Glomerular visceral epithelial cell (primary cell): Measurements from ENCODE around the gene GPA33.
A peak's percentile ranks its signal among the peaks of the same experiment; 100 is the strongest.
"Not testable (repeated sequence)": the region's sequence is repeated elsewhere in the genome, so short reads cannot be mapped to it uniquely, and the experiment has no call there.

Experiments
- DNase-seq: peaks from one replicate; pipeline ENCODE4 v3.0.0-alpha.2; 2016; ENCODE audit errors: extremely low spot score

GPA33 gene

DNA sequence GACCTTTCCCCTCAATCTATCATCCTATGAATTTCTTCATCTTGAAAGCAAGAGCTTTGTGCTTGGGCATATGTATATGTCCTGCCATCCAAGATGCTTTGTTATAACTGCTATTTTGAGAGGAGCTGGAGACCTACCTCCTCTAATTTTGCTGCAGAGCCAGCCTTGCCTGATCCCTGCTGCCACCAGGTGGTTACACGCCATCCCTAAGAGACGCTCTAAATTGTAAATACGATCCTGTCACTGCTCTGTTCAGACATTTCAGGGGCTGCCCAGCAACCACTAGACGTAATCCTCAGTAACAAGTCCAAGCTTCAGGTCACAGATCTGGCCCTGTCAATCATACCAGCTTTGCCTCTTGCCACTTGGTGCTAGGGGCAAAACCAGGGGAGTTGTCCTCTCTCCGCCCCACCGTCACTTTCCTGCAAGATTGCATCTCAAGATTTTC is 32.9 kb downstream of the GPA33 start:
- peak; percentile 78 for DNase-seq

DNA sequence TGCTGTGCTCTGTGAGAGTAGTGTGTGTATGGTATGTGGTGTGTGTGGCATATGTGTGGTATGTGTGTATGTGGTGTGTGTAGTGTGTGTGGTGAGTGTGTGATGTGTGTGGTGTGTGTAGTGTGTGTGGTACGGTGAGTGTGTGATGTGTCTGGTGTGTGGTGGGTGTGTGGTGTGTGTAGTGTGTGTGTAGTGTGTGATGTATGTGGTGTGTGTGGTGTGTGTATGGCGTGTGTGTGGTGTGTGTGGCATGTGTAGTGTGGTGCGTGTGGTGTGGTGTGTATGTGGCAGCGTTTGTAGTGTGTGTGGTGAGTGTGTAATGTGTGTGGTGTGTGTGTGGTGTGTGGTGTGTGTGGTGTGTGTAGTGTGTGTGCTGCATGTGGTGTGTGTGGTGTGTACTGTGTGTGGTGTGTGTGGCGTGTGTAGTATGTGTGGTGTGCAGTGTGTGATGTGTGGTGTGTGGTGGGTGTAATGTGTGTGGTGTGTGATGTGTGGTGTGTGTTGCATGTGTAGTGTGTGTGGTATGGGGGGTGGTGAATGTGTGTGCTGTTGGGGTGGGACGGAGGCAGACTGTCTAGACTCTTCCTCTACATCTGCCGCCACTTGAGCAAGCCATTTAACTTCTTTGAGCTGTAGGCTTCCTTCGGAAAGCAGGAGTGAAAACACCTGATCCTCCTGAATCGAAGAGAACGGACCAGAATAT is 33.5 kb downstream of the GPA33 start:
- no peak for DNase-seq

DNA sequence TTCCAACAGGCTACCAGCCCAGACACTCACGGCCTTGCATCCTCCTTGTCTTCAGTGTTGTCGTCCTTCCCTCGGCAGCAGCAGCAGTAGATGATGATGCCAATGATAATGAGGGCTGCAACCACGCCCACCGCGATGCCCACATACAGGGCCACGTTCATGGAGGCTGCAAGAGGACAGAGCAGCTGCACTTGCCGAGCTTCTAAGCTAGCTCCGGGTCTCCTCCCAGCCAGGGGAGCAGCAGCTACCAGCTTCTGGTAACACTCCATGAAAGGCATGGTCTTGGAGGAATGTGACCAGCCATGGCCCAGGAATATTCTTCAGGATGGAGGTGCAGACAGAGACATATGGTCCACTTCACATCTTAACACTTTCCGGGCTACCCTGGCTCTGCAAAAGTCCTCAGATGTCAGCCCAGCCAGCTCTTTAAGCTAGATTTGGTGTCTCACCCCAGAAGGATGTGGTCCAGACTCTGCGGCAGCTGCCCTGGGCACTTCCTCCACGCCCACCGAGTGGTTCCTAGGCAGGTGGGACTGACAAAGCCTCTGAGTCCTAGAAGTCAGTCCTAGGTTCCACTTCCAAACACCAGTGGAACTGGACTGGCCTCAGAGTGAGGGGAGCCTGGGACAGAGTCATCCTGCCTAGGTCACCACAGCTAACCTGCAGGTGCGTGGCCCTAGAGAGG is 35.1 kb downstream of the GPA33 start:
- DNase-seq: peak; percentile 67

DNA sequence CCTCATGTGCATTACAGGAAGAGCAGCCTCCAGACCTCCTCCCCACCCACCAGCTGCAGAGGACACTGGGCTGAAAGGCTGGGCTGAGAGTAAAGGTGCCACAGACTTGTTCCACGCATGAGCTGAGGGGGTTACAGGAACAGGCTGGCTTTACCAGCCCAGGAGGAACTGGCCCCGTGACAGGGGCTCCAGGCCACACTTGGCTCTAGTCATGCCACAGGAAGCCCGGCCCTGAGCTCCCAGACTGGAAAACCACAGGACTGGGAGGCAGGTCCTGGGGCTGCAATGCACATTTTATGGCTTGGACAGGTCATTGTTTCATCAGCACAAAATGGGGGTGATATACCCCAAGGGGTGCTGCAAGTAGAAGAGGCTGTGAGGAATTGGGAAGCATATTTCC is 35.6 kb downstream of the GPA33 start:
- DNase-seq: peak; percentile 75

DNA sequence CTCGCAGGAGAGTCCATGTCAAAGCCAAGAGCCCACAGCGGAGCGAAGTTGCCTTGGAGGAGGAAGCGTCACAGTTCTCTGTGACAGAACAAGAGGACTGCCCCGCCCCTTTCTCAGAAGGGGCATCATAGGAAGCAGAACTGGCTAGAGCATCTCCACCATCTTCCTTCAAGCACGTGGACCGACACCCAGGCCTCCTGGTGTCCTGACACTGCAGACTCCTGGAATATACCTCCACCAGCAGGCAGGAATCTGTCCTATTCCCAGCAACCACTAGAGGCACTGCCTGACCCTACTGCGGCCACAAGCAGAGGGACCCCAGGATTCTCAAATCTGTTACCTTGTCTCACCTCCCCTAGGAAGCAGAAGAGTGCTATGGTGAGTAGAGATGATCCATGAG is 37.8 kb downstream of the GPA33 start:
- DNase-seq: peak; percentile 17

DNA sequence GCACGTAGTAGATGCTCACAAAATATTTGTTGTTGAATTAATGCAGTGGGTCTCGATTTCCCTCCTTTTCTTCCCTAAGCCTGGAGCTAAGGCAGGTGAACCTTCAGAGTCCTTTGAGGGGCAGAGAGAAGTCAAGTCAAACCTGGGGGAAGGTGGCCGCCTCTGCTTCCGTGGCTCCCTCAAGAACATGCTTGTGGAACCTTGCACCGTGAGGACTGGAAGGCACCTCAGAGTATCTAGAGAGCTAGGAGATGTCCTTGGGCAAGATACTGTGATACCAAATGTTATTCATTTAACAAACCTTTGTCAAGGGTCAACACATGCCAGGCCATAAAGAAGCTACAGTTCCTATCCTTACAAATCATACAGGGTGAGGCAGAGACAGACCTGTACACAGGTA is 38.3 kb downstream of the GPA33 start:
- DNase-seq: no peak

DNA sequence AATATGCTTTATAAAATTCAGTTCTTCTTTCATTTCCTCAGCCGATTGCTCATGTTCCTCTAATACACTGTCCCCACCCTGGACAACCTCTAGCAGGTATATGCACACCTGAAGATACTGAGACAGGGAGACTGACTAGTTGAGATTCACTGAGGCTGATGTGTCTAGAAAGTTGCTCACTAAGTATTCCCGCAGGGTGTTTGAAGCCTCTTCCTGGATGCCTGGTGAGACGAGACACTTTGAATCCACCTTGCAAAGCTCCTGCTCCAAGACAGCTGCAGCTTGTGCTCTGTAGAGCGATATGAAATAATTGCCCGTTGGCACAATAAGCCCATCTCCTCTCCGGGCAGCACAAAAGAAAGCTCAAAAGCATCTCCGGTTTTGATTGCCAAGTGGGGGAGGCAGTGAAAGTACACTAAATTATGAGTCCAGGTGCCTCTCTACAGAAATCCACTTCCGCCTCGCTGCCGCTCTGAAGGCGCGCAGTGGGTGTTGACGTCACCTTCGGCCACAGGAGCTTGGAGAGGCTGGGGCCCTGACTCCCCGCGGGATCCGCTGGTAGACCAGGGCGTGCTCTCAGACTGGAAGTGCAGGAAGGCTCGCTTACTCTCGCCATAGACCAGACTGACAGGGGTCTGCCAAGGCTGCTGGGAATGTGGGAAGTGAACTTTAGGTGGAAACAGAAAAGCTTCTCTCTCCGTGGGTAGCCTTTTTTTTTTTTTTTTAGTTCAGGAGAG is 46.3 kb downstream of the GPA33 start:
- peak; percentile 87 for DNase-seq

DNA sequence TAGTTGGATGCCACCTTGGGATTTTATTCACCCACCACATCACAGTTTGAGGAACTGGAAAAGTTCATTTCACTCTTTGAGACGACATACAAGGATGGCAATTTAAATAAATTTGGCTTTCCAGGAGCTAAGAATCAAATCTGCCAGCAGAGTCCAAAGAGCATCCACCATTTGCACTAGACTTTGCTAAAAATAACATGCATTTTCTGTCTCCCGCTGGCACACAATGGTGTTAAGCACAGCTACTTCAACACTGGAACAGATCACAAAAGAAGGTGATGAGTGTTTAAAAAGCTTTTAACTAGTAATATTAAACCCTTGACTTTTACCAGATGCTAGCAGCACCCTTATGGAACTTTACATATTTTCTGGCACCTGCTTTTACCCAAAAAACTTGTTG is 56.5 kb downstream of the GPA33 start:
- no peak for DNase-seq

DNA sequence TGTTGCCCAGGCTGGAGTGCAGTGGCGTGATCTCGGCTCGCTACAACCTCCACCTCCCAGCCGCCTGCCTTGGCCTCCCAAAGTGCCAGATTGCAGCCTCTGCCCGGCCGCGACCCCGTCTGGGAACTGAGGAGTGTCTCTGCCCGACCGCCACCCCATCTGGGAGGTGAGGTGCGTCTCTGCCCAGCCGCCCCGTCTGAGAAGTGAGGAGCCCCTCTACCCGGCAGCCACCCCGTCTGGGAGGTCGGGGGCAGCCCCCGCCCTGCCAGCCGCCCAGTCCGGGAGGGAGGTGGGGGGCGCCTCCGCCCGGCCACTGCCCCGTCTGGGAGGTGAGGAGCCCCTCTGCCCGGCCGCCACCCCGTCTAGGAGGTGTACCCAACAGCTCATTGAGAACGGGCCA is 60.6 kb downstream of the GPA33 start:
- DNase-seq: not testable (repeated sequence)

DNA sequence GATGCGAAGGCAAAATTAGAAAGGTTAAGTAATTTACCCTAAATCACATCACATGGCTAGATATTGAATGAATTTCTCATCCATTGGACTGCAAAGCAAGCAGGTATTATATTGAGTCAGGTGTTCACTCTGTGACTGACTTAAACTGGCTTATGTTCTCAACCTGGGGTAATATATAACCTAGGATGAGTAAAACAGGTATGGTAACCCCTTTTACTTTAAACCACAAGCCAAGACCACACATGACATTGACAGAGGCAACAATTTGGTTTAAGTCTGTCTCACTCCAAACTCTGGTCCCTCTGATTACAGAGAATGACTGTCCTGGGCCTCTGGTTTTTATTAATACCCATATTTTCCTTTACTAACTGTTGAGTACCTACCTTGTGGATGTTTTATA is 67.8 kb downstream of the GPA33 start:
- no peak for DNase-seq

DNA sequence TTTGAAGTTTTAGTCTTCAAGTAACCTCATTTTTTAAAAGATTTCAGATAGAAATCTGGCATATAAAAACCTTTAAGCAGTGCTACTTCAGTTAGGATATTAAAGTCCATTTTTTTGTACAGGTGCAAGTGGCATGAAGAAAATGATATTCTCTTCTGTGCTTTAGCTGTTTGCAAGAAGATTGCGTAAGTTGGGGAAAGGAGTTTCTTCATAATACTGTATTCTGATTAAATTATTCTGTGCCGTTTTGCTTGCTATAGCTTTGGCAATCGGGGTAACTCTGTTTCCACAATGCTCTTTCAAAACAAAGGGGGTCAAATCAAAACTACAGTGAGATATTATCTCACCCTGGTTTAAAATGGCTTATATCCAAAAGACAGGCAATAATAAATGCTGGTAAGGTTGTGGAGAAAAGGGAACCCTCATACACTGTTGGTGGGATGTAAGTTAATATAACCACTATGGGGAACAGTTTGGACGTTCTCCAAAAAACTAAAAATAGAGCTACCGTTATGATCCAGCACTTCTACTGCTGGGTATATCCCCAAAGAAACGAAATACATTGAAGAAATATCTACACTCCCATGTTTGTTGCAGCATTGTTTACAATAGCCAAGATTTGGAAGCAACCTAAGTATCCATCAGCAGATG is 74.0 kb downstream of the GPA33 start:
- DNase-seq: no peak

DNA sequence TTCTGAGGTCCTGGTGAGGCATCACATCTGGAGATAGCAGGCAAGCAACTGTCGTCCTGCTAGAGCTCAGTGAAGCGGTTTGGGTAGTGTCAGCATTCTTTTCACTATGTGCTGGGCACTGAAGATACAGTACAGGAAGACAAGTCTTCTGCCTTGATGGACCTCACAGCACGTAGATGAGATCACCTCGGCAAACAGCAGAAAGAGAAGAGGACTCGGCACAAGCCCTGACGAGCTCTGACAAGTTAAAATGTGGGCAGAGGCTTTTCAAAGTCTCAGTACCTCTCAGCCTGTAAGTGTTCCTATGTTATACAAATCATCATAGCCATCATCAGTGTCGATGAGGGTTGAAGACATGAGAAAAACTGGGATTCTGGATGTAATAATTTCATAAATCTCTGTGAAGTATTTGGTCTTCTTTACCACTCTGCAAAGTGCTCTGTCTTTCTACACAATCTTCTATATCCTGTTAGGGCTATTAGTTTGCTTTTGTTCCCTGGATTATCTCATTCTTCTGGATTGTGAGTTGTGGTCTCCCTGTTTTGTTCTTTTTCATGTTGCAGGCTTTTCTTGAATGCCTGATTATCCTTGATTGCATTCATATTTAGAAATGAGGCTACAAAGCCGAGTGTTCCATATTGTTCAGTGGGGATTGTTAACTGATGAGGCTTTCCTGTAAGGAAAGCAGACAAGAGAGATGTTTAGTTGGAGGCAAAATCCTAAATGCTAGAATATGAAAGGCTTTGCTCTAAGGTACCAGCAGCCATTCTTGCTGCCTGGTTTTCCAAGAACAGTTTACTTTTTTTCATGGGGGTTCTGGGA is 76.9 kb downstream of the GPA33 start:
- DNase-seq: no peak

DNA sequence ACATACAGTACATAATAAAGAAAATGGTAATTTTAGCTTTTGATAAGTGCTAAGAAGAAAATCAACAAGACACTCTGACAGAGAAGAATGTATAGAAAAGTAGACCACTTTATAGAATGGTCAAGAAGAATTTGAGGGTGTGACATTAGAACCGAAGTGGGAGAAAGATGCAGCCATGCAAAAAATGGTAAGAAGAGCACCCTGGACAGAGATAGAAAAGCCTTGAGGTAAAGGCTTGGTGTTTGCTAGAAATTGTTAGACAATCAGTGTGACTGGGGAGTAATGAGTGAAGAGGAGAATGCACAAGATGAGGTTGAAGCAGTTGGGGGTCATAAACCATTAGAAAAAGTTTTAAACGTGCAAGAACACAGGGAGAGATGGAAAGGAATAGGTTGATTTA is 77.6 kb downstream of the GPA33 start:
- DNase-seq: no peak

DNA sequence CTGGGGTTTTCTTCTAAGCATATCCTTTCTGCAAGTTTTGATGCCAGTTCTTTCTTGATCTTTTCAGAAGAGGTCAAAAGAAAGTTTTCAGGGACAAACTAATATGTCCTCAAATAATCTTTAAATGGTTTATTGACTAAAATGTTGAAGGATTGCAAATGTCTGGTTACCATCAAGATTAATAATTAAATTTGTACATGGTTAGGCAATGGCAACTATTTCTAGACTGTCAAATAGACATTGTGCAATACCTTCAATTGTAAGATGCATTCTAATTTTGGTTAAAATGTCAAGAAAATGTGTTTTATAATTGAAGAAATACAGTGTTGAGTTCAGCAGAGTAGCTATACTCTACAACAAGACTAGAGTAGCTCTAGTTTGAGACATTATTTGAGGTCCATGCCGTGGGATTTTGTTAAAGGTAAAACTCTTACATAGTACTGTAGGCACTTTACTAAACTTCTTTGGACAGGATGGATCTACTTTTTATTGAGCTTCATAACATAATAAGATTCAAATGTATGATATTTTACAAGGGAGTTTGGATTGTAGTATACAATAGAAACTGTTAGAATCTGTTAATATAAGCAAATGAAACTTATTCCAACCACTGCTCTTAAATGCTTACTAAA is 78.5 kb downstream of the GPA33 start:
- no peak for DNase-seq

DNA sequence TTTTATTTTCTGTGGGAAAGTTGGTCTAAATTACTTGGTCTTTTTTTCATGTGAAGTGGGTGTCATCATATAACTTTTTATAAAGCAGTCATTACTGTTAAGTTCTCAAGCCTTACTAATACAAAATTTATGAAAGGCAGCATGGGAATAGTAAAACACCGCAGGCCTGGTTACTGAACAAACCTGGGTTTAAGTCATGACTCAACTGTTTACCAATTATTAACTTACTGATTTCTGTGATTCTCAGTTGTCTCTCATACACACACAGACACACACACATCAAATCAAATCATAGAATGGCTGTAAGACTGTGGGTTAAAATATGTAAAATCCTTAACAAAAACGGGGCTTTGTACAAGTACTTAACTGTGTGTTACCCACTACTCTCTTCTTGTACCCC is 86.5 kb downstream of the GPA33 start:
- peak; percentile 37 for DNase-seq
